ENCODE measurements around the gene SBF1.

GRCh38 chr22:50477923-50478322 lies 3.1 kb upstream of the SBF1 start:
- TF ChIP-seq CTCF (conservative IDR thresholded peaks at IDR 0.05) (no peak), ZFX (IDR thresholded peaks at IDR 0.05) (no peak)

Measured in C4-2B (cell line).